ENCODE measurements around the gene NUBPL.

DNA sequence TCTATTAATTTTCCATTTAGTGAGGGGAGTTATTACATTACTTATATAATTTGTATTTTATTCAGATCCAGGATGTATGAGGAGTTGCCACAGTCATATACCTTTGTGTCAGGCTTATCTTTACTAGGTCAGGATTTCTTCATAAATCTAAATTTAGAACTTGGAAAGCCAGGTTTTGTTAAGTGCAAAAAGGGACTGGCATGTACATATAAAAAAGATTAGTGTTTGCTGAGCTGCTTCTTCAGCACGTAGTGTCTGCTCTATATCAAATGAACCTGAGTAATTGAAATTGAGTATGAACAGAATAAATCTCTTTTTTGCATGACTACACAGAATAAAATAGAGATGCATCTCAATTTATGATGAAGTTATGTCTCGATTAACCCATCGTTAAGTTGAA is 157.4 kb downstream of the NUBPL start:
- no peak for TF ChIP-seq POLR2A (IDR thresholded peaks at IDR 0.05; ENCODE audit: low read length)
- TF ChIP-seq GATA1 (IDR thresholded peaks at IDR 0.05; ENCODE audit: low read depth, low read length): no peak
